KOPT-K1 (cell line): ENCODE measurements around the gene TIGD6.
"Not testable (repeated sequence)": the region's sequence is repeated elsewhere in the genome, so short reads cannot be mapped to it uniquely, and the experiment has no call there.

Source experiments
- H3K27ac ChIP-seq: fragments of 200-600 bp; sonication (generic); 2 replicates; pipeline ENCODE4 v1.5.1; 2016; ENCODE audit warnings: antibody characterized with exemption, mild to moderate bottlenecking, low read depth, low read length; ENCODE audit not compliant: poor library complexity, severe bottlenecking
- H3K36me3 ChIP-seq: fragments of 200-600 bp; sonication (generic); 2 replicates; pipeline ENCODE4 v1.5.1; 2017; ENCODE audit warnings: antibody characterized with exemption, mild to moderate bottlenecking, low read length, moderate library complexity; ENCODE audit not compliant: insufficient read depth
- H3K9me3 ChIP-seq: fragments of 200-600 bp; sonication (generic); 2 replicates; pipeline ENCODE4 v1.5.1; 2017; ENCODE audit warnings: antibody characterized with exemption, low read length, mild to moderate bottlenecking; ENCODE audit not compliant: insufficient read depth, poor library complexity, severe bottlenecking

TIGD6 gene

GRCh38 chr5:150000256-150000989 is at the start of gene TIGD6, which contains the start of gene HMGXB3:
TSS of gene TIGD6 (minus strand) at chr5:150000654. CDS start at chr5:149996348, 4,306 bp downstream.
TSS of gene HMGXB3 (plus strand) at chr5:150000739. CDS start at chr5:150004853, 4,114 bp downstream.
- Histone ChIP-seq H3K9me3 (no peaks in the 10 kb centered on the region), H3K36me3 (peaks cover 16% of the 10 kb centered on the region), H3K27ac (peak within 1 kb of the TSS; percentile 80)

GRCh38 chr5:150046031-150046430 is 45.6 kb upstream of the TIGD6 start:
- Histone ChIP-seq H3K36me3 (peaks cover 98% of the 10 kb centered on the region), H3K27ac (no peak overlapping the region)

GRCh38 chr5:150045549-150045948 is 45.1 kb upstream of the TIGD6 start:
- no peak overlapping the region for H3K27ac ChIP-seq

More at GRCh38 chr5:150046031-150046430, 45.6 kb upstream of the TIGD6 start:
- H3K9me3 ChIP-seq: no peaks in the 10 kb centered on the region

GRCh38 chr5:150044712-150045111 is 44.3 kb upstream of the TIGD6 start:
- no peak overlapping the region for H3K27ac ChIP-seq
- H3K9me3 ChIP-seq: no peaks in the 10 kb centered on the region
- peaks cover 98% of the 10 kb centered on the region for H3K36me3 ChIP-seq

More at GRCh38 chr5:150045549-150045948, 45.1 kb upstream of the TIGD6 start:
- H3K36me3 ChIP-seq: peaks cover 98% of the 10 kb centered on the region
- no peaks in the 10 kb centered on the region for H3K9me3 ChIP-seq

GRCh38 chr5:150044329-150044681 is 43.9 kb upstream of the TIGD6 start:
- H3K36me3 ChIP-seq: peaks cover 98% of the 10 kb centered on the region
- H3K27ac ChIP-seq: no peak overlapping the region
- no peaks in the 10 kb centered on the region for H3K9me3 ChIP-seq

GRCh38 chr5:150043657-150044328 is 43.3 kb upstream of the TIGD6 start:
- Histone ChIP-seq H3K9me3 (no peaks in the 10 kb centered on the region), H3K36me3 (peaks cover 96% of the 10 kb centered on the region), H3K27ac (no peak overlapping the region)

GRCh38 chr5:150042459-150042858 is 42.0 kb upstream of the TIGD6 start:
- H3K9me3 ChIP-seq: no peaks in the 10 kb centered on the region
- H3K36me3 ChIP-seq: peaks cover 96% of the 10 kb centered on the region
- no peak overlapping the region for H3K27ac ChIP-seq

GRCh38 chr5:150038547-150038946 is 38.1 kb upstream of the TIGD6 start:
- no peaks in the 10 kb centered on the region for H3K9me3 ChIP-seq
- H3K36me3 ChIP-seq: peaks cover 98% of the 10 kb centered on the region
- H3K27ac ChIP-seq: no peak overlapping the region

- Histone ChIP-seq H3K27ac (no peak overlapping the region), H3K36me3 (peaks cover 98% of the 10 kb centered on the region), H3K9me3 (no peaks in the 10 kb centered on the region)
Observed at GRCh38 chr5:150036513-150036912, 36.1 kb upstream of the TIGD6 start.

GRCh38 chr5:150035139-150035895 is 34.9 kb upstream of the TIGD6 start:
- peaks cover 98% of the 10 kb centered on the region for H3K36me3 ChIP-seq
- H3K9me3 ChIP-seq: no peaks in the 10 kb centered on the region
- H3K27ac ChIP-seq: no peak overlapping the region

GRCh38 chr5:150034662-150035061 is 34.2 kb upstream of the TIGD6 start:
- Histone ChIP-seq H3K9me3 (no peaks in the 10 kb centered on the region), H3K36me3 (peaks cover 97% of the 10 kb centered on the region), H3K27ac (no peak overlapping the region)

- Histone ChIP-seq H3K9me3 (no peaks in the 10 kb centered on the region), H3K27ac (no peak overlapping the region), H3K36me3 (peaks cover 99% of the 10 kb centered on the region)
Observed at GRCh38 chr5:150033334-150033733, 32.9 kb upstream of the TIGD6 start.

GRCh38 chr5:150028047-150028446 is 27.6 kb upstream of the TIGD6 start:
- not testable (repeated sequence) for H3K9me3 ChIP-seq, H3K27ac ChIP-seq
- peaks cover 97% of the 10 kb centered on the region for H3K36me3 ChIP-seq

GRCh38 chr5:150026682-150027172 is 26.3 kb upstream of the TIGD6 start:
- Histone ChIP-seq H3K9me3 (no peaks in the 10 kb centered on the region), H3K36me3 (peaks cover 97% of the 10 kb centered on the region), H3K27ac (no peak overlapping the region)
